ENCODE measurements around the gene SIGMAR1.

SIGMAR1 gene

DNA sequence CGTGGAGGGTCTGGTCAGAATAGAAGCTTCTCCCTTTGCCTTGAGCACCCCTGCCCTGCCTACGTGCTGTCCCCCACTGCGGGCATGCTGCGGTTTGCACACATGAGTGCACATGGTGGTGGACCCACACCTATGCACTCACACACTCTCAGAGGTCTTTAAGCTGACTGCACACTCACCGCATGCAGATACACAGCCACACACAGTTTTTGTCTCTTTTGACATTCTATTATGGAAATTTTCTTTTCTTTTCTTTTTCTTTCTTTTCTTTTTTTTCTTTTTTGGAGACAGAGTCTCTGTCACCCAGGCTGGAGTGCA, 8.1 kb downstream of the SIGMAR1 start:
- no peak for DNase-seq

DNA sequence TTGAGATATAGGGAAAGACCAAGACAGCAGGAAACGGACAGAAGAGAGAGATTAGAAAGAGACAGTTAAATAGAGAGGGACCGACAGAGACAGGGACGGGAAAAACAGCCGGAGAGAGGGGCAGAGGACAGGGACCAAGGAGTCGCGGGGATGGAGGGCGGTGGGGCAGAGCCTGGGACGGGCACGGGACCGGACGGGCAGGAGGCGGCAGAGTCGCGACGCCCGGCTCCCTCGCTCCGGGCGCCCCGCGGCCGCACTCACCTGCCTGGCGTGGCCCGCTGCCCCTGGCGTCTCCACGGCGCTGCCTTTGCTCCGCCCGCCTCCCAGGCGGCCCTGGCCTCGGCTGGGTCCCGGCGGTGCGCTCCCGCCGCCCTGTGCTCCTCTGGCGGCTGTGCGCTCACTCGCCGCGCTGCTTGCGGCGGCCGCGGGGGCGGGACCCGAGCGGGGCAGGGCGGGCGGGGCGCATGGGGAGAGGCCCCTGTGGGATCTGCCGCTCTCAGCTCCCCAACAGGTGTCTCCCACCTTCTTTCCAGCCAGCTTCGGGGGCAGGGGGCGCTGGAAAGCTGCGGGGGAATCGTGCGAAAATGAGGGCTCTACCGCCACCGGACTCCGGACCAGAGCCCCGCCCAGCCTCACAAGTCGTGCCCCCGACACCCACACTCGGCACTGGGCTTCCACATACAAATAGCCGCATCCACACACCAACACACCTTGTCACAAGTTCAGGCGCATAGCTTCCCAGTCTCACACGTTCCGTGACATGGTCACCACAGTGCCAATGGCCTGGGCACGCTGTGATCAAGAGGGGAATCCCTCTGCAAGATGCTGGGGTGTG, 8.7 kb downstream of the SIGMAR1 start, which contains the start of gene ARID3C:
Gene ARID3C, minus strand, starts transcription at position 411 of the 835 bp plus-strand sequence. CDS start 1,052 bp downstream, outside the sequence.
- DNase-seq: no peak

DNA sequence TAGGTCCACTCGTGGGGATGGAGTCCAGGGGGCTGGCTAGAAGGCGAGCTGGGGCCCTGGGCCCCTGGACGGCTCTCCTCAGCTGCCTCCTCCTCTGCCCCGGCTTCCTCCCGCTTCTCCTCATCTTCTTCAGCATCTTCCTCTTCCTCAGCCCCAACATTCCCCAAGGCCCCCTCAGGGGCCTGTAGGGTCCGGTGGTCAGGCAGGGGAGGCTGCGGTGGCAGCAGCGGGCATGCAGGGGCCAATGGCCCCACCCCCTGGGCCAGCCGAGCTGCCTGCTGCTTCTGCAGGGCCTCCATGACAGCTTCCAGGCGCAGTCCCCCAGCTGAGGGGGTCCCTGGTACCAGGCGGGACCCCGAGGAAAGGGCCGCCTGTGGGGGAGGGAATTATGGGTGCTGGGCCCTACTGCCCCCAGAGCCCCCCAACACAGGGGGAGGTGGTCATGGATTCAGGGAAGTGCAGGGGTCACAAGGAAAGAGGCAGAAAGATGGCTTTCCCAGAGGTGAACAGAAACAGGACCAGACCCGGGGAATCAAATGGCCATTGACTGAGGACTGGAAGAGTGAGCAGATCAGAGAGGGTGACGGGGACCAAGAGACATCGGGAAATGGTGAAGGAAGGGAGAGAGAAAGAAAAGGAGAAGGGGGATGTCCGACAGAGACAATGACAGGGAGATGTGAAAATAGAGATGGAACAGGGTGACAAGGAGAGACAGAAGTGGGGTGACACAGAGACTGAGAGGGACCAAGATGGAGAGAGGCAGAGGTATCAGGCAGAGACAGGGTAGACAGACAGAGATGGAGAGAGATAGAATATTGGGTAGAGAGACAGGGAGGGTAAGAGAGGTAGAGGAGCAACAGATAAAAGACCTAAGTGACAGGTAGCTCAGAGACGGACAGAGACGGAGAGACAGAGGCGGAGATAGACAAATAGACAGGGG, 9.6 kb downstream of the SIGMAR1 start:
- DNase-seq: no peak

DNA sequence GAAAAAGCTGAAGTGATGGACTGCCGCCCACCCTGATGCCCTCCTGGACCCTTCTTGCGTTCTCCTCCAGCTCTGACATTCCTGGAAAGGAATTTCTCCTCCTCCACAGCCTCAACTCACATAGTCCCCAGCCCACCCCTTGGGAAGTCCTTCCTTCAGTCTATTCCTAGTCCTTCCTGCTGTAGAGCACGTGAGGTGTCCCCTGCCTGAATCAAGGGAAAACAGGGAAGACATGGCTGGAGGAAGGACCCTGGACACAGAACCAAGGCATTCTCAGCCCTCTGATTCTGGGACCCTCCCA, 12.5 kb downstream of the SIGMAR1 start:
- no peak for DNase-seq

DNA sequence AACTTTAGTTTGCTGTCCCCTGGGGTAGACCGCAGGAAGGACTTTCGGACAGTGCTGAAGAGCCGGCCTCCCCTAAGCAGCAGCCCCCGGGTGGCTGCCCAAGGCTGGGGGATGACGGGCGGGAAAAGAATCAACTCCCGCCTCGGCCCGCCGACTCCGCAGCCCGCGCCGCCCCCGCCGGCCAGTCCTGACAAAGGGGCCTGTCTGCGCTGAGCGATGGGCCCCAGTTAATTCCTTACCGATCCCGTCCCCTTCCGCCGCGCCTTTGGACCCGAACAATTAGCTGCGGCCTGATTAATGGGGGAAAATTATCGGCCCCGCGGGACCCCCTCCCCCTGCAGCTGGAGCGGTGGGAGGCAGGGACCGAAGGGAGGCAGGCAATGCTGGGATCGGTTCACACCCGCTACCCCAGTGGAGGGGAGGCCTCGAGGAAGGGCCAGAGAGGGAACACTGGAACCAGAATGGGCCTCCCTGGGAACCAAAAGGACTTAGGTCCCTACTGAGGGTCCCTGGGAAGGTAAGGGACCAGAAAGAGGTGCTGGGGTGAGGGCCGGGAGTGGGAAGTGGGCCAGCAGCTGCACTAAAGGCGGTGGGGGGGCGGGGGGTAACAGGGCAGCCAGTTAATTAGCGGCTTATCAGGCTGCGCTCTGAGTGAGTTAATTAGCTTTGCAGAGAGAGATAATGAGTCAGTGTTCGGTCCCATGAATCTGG, 13.0 kb downstream of the SIGMAR1 start:
- no peak for DNase-seq

DNA sequence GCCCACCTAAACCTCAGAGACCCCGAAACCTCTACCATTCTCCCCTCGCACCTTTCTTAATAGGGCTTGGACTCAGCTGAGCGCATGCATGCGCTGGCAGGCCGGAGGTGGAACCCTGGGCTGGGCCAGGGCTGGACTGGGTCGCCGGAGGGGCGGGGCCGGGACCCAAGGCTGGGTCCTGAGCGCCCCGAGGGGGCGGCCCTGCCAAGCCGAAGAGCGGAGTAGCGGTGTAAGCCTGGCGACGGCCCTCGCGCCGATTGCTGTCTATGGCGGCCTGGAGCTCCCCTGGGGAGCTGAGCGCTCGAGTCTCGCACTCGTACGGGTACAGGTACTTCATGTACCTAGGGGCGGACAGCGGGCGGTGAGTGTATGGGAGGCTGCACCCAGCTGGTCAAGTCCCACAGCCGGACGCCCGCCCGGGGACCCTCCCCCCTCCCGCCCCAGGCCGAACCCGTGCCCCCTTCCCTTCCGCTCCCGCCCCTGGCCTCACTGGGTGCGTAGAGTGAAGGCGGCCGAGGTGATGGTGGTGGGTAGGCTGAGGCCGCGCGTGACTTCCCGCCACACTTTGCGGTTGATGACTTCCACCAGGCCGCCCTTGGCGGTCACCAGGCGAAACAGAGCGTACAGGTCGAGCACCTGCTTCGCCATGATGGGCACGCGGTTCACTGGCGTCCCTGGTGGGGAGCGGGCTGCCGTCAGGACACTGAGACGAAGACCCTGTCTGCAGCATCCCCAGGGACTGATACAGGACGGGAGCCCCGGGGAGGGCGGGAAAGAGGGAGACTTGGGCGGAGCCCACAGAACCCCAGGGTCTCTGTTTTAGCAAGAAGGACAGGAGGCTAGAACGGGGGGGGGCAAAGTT, 14.0 kb downstream of the SIGMAR1 start:
- DNase-seq: no peak

DNA sequence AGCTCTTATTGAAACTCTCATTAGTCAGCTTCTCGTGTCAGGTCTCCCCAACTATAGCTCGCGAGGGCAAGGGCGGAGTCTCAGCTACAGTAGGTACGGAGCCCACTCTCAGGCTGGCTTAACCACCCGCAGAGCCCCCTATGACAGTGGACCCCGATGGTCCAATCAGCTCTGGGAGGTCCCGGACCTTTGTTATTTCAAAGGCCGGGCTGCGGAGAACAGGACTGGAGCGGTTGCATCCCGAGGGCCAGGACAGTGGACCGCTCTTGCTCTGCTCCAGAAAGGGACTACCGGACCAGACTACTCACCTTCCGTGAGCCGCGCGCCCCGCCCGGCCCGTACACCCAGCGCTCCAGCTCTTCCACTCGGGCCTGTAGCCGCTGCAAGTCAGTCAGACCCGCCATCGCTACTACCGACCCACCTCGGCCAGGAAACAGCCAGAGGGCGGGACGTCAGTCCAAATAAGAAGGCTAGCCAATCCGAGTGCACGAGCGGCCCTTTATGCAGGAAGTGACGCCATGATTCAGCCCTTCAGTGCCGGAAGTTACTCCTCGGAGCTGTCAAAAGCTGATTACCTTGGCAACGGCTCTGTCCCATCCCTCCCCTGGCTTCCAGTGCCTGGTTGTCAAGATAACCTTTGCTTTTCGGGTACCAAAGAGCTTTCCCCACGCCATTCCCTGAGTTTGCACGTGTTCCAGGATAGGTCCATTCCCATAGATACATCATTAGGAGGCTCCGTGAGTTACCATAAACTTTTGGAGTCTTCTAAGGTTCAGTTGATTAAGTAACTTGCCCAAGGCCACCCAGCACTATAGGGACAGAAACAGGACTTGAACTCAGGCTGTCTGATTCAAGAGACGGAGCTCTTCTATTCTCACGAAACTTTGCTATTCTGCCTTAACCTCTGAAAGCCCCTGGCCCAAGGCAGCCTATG, 17.3 kb downstream of the SIGMAR1 start, which contains the start of gene DCTN3:
Gene DCTN3, minus strand, starts transcription at position 435 of the 934 bp plus-strand sequence. Its CDS starts 31 bp downstream, at position 404.
- peak; percentile 95 for DNase-seq

DNA sequence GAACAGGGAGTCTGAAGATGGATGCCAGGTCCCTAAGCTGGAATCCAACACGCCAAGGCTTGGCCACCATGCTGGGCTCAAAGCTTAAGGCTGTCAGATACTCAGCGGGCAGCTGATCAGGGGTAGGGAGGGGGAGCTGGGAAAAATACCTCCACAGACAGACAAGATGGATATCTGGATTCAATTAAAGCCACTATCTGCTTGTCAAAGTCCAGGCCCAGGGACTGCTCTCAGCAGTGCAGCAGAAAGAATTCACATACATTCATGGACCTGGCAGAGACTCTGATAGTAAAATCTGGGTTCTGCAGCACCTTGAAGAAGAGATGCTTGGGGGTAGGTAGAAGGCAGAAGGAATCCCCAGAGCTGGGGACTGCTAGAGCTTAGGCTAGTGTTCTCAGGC, 22.5 kb downstream of the SIGMAR1 start:
- DNase-seq: no peak

DNA sequence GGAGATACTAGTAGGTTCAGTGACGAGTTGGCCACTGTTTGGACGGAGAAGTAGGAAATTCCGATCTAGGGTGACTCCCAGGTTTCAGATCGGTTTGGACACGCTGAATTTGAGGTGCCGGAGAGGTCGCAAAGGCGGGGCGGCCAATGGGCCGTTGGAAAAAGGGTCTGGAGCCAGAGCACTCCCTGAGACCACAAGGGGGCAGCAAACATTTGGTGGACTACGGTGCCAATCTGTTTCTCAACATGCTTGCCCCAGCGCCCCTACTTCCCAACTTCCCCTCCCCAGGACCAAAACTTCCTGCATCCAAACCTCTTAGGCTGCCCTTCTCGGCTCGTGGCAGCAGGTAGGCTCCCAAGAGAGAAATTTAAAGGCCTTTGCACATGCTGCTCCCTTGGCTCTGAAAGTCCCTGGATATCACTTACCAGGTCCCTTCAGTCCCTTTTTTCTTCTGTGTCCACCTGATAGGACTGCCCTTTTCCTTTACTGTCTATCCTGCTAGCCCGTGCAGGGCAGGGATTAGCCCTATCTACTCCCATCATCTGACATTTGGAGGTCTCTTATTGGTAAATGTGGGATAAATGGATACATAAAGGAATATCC, 24.7 kb downstream of the SIGMAR1 start:
- DNase-seq: no peak

DNA sequence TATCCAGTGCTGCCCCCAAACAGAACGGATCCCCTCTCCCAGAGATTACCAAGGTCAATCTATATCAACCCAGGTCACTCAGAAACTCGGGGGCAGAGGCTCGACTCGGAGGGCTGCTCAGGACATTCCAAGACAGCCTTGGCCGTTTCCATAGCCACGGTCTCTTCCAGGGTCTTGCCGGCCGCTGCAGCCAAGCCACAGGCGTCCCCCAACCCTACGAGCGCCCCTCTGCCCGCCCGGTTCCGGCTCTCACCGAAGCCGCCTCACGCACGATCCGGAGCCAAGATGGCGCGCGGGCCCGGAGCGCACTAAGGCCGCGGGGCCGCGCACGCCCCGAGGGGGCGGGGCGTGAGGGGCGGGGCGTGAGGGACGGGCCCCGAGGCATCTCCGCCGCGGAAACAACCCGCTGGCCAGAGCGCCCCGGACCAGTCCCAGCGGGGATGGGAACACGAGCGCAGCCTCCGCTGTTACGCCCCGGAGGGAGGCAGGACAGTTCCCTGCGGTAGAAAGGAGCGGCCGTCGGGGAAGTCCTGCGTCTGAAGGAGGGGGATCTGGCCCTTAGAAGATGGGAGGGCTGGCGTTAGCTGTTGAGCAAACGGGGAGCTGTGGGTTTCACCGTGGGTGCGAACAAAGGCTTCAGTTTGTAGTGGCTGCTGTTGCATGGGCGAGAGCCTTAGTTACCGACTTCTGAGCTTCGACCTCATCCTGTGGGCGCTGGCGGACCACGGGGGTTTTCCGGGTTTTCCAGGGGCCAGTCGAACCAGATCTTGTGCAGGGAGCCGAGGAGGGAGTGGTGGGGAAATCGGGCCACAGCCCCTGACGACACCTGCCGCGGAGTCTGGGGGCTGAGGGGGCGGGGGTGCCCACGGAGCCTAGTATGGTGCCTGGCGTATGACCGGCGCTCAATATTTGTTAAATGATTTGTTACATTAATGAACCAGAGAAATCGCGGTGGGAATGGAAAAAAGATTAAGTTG, 25.5 kb downstream of the SIGMAR1 start, which contains the start of gene RPP25L:
Gene RPP25L, minus strand, starts transcription at position 287 of the 977 bp plus-strand sequence. CDS start 801 bp downstream, outside the sequence.
- peak; percentile 35 for DNase-seq

DNA sequence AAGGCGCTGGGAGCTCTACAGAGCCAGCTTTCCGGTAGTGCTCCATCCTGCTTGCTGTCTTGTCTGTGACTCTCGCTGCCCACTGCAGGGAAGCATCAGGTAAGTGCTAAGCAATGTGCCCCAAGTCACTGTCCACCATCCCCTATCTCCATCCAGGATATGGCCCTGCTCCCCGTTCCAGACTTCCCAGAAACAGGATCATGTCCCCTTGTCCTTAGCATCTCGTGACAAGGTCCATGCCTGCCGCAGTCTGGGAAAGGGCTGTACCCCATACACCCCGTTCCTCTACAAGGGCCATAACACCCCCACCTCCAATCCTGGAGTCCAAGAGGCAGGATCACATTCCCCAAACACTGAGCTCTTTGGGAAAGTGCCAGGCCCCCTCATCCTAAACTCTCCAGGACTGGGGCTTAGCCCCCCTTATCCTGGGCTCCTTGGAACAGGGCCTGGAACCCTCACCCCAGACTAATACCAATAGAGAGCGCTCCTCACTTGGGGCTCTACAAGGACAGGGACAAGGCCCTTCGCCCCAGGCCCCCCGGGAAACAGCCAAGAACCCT, 26.3 kb downstream of the SIGMAR1 start:
- no peak for DNase-seq

DNA sequence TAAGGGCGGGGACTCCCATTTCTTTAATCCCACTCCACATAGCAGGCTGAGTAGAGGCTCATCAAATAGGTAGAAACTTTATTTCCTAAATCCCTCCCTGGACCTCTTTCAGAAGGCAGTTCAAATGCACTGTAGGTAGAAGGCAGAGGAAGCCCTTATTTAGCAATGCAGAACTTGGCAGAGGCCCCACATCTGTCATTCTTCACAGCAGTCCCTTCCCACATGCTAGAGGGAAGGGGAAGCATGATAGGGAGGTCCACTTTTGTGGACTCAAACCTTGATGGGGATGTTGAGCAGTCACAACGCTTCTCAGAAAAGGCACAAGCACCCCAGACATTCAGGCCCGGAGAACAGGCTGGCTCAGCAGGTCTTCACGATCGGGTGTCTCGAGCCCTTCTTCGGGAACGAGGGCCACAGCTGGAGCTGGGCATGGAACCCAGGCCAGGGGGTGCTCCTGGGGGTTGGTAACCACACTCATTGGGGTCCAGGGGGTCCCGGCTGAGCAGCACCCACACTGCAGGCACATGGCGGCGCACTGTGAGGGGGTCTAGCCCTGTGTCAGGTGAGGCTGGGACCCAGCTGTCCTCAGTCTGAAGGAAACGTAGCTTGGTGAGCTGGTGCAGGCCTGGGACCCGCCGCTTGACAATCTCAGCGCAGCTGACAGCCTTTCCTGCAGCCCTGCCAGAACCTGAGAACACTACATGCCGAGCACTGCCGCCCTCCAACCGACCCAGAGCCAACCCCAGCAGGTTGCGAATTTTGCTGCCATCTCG, 27.0 kb downstream of the SIGMAR1 start:
- DNase-seq: no peak

DNA sequence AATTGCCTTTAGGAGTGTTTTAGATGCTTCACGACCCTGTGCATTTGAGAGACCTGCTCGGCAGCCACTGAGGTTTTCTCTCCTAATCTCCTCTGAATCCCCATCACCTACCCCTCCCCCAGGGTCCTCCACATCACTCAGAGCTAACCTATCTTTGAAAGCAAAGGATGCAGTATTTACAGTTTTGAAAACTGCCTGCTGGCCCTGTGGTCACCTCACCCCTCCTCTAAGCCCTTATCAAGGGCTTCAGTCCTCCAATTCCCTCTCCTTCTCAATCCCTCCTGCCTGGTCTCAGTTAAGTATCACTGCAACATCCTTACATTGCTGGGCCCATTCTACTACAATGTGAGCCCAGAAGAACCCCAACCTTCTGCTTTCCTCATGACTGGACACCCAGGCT, 30.3 kb downstream of the SIGMAR1 start:
- DNase-seq: no peak

DNA sequence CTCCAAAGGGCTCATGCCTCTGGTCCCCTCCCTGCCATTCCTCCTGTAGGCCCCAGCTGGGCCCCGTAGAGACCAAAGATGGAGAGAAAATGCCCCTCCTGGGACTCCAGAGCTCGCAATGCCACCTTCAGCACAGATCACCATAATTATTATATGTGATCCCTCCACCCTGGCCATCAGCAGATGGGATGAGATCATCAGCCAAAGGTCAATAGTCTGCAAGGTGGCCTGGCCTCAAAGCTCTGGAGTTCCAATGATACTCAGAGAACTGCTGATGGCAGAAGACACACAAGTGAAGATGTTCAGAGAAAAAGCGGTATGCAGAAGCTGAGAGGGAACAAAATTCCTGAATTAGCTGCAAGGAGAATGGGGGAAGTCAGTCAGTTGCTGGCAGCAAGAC, 30.7 kb downstream of the SIGMAR1 start:
- DNase-seq: no peak

DNA sequence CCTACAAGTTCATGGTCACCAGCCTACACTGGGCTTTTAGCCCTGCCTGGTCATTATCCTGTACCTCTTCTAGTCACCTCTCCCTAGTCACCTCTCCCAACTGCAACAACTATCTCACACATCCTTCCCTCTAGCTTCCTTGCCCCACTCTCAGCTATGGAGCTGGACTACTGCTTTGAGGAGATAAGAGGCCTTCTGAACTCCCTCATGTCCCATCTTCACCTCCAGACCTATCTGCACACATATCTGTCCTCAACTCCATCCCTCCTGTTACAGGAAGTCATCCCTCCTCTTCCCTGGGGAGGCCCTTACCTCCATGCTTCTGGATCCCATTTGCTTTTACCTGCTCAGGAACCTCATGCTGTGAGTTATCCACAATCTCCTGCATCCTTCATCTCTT, 31.4 kb downstream of the SIGMAR1 start:
- no peak for DNase-seq

DNA sequence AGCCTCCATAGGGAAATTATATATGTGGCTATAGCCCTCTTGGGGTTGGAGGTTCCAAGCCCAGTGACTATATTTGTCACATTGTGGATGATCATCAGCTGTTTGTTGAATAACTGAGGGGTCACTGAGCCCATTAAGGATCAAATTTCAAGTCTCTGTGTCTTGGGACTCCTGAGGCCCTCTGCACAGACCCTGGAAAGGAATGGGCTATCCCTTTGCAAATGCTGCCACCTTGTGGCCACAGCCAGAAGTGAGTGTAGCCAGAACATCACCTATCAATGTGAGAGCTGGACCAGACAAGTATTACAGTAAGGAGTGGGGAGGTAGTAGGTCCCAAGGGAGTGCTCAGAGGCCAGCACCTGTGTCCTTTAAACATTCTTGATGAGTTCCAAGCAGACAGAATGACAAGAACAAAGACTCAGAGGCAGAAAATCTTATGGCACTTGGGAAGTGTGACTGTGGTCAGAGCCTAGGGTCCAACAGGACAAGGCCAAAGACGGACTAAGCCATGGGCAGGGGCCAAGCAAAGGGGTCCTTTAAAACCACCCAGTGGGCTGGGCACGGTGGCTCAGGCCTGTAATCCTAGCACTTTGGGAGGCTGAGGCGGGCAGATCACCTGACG, 33.9 kb downstream of the SIGMAR1 start:
- peak; percentile 44 for DNase-seq

DNA sequence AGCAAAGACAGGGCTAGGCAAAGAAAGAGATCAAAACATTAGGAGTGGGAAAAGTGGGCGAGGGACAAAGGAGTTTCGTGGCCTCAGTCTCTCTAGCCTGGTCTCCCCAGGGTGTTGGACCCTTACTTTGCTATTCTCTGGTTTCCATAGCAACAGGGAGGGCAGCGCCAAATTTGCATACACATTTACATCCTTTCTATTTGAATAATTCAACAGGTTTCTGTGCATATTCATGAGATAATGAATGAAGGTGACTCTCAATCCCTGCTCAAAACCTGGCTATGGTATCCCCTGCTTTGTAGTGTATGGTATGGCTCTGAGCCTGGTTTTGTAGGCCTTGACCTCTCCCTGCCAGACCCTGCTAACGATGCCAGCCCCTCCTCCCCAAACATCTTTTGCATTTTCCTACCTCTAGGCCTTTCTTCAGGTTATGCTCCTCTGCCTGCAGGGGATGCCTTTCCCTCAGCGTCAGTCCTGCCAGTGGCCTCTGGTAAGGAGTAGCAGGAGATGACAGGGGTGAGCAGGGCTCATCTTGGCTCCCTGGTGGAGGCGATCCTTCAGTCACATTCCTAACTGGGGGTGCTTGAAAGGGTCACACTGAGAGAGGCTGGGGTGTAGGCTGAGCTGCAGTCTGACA, 35.5 kb downstream of the SIGMAR1 start:
- no peak for DNase-seq
